ENCODE results near the gene CYTH2. TPM values are rescaled to one million over a fixed set of nuclear protein-coding genes. Genes with fewer than 3 reads are reported as not detected.

Gene CYTH2
- total and polyA plus RNA-seq, 9 of the 15 experiments (the other 6 are each of a cell fraction or from before 2014, with no cell fraction given), result 1.8 to 45.2 (median 23.8) TPM

DNA sequence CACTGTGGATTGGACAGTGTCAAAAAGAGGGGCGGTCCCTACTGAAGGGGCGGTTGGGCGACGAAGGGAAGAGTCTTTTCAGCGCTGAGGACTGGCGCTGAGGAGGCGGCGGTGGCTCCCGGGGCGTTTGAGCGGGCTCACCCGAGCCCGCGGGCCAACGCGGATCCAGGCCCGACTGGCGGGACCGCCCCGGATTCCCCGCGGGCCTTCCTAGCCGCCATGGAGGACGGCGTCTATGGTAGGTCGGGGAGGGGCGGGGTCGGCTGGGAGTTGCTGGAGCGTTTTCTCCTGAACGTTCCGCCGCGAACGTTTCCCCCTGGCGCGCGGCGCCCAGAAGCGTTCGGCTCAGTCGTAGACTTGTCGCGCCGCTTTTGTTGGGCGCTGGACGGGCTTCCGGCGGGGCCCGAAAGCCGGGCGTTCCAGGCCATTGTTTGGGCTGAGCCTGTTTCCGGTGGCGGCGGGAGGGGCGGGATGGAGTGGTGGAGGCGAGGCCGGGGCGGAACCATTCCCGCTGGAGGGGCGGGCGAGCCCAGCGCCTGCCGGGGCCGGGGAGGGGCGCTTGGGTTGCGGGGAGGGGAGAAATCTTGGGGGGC lies at the start of gene CYTH2 (continued):
- peak in 1 of 2 experiments; percentile 19; a peak in 1 of 4 replicates for TF ChIP-seq FOXA3 (CRISPR knock-in tag; conservative IDR thresholded peaks at IDR 0.05 in 1 of 2, IDR thresholded peaks at IDR 0.05 in 1 of 2)
- TF ChIP-seq ZNF184 (CRISPR knock-in tag; IDR thresholded peaks at IDR 0.05), result no peak
- peak; percentile 95 for TF ChIP-seq KDM5B (IDR thresholded peaks at IDR 0.05; ENCODE audit: insufficient replicate concordance, low read depth, low read length)
- peak; percentile 88 for TF ChIP-seq SMAD4 (CRISPR knock-in tag; conservative IDR thresholded peaks at IDR 0.05)
- TF ChIP-seq, protein P1, sequence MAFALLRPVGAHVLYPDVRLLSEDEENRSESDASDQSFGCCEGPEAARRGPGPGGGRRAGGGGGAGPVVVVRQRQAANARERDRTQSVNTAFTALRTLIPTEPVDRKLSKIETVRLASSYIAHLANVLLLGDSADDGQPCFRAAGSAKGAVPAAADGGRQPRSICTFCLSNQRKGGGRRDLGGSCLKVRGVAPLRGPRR (CRISPR knock-in tag; IDR thresholded peaks at IDR 0.05), result 0 out of 2 replicates have a peak, but pooled peaks have one; percentile 19
- TF ChIP-seq YY1 (IDR thresholded peaks at IDR 0.05; ENCODE audit: borderline replicate concordance in 1 of 3, control insufficient read depth in 1 of 3, extremely low read depth in 1 of 3, insufficient read depth in 3 of 3, insufficient read length in 1 of 3, insufficient replicate concordance in 2 of 3, low read depth in 1 of 3, low read length in 2 of 3), result peak in 2 of 3 experiments; percentile 54 to 64
- peak; percentile 60; the same call in 1 of the 2 replicates for TF ChIP-seq SNIP1 (IDR thresholded peaks at IDR 0.05; ENCODE audit: low read depth)
- no peak for TF ChIP-seq ADNP (tag; IDR thresholded peaks at IDR 0.05)
- TF ChIP-seq GTF2A2 (tag; IDR thresholded peaks at IDR 0.05), result peak; percentile 59
- TF ChIP-seq, protein P2, sequence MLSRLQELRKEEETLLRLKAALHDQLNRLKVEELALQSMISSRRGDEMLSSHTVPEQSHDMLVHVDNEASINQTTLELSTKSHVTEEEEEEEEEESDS (CRISPR knock-in tag; IDR thresholded peaks at IDR 0.05), result no peak
- TF ChIP-seq DPF2 (IDR thresholded peaks at IDR 0.05), result peak; percentile 38; the same call in 1 of the 2 replicates
- peak; percentile 37; the same call in 1 of the 2 replicates for TF ChIP-seq DMBX1 (CRISPR knock-in tag; IDR thresholded peaks at IDR 0.05; ENCODE audit: borderline replicate concordance)
- TF ChIP-seq, protein P3, sequence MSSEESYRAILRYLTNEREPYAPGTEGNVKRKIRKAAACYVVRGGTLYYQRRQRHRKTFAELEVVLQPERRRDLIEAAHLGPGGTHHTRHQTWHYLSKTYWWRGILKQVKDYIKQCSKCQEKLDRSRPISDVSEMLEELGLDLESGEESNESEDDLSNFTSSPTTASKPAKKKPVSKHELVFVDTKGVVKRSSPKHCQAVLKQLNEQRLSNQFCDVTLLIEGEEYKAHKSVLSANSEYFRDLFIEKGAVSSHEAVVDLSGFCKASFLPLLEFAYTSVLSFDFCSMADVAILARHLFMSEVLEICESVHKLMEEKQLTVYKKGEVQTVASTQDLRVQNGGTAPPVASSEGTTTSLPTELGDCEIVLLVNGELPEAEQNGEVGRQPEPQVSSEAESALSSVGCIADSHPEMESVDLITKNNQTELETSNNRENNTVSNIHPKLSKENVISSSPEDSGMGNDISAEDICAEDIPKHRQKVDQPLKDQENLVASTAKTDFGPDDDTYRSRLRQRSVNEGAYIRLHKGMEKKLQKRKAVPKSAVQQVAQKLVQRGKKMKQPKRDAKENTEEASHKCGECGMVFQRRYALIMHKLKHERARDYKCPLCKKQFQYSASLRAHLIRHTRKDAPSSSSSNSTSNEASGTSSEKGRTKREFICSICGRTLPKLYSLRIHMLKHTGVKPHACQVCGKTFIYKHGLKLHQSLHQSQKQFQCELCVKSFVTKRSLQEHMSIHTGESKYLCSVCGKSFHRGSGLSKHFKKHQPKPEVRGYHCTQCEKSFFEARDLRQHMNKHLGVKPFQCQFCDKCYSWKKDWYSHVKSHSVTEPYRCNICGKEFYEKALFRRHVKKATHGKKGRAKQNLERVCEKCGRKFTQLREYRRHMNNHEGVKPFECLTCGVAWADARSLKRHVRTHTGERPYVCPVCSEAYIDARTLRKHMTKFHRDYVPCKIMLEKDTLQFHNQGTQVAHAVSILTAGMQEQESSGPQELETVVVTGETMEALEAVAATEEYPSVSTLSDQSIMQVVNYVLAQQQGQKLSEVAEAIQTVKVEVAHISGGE (CRISPR knock-in tag; IDR thresholded peaks at IDR 0.05), result peak; percentile 79 to 97 (median 83); a peak in 5 of 6 replicates
- TF ChIP-seq RNF2 (IDR thresholded peaks at IDR 0.05), result peak; percentile 36; the same call in 1 of the 2 replicates
- peak; percentile 30; the same call in 1 of the 2 replicates for TF ChIP-seq ZNF143 (CRISPR knock-in tag; IDR thresholded peaks at IDR 0.05)
- 0 out of 2 replicates have a peak, but pooled peaks have one; percentile 57 for TF ChIP-seq ZNF311 (CRISPR knock-in tag; IDR thresholded peaks at IDR 0.05)
- TF ChIP-seq, protein P4, sequence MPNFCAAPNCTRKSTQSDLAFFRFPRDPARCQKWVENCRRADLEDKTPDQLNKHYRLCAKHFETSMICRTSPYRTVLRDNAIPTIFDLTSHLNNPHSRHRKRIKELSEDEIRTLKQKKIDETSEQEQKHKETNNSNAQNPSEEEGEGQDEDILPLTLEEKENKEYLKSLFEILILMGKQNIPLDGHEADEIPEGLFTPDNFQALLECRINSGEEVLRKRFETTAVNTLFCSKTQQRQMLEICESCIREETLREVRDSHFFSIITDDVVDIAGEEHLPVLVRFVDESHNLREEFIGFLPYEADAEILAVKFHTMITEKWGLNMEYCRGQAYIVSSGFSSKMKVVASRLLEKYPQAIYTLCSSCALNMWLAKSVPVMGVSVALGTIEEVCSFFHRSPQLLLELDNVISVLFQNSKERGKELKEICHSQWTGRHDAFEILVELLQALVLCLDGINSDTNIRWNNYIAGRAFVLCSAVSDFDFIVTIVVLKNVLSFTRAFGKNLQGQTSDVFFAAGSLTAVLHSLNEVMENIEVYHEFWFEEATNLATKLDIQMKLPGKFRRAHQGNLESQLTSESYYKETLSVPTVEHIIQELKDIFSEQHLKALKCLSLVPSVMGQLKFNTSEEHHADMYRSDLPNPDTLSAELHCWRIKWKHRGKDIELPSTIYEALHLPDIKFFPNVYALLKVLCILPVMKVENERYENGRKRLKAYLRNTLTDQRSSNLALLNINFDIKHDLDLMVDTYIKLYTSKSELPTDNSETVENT (CRISPR knock-in tag; IDR thresholded peaks at IDR 0.05), result peak; percentile 66; the same call in 1 of the 2 replicates
- peak; percentile 63; the same call in 1 of the 2 replicates for TF ChIP-seq ZBTB17 (CRISPR knock-in tag; IDR thresholded peaks at IDR 0.05)
- TF ChIP-seq NR2F6 (CRISPR knock-in tag; IDR thresholded peaks at IDR 0.05), result 0 out of 2 replicates have a peak, but pooled peaks have one; percentile 25
- 0 out of 2 replicates have a peak, but pooled peaks have one; percentile 45 for TF ChIP-seq ZNF347 (CRISPR knock-in tag; IDR thresholded peaks at IDR 0.05; ENCODE audit: low read depth)

Data from K562 (cell line).